Peyer's patch (tissue), 4 donors: Measurements from ENCODE around the gene POLR2B. TPM values are rescaled to one million over a fixed set of nuclear protein-coding genes. Genes with fewer than 3 reads are reported as not detected.
"Not testable (repeated sequence)": the region's sequence is repeated elsewhere in the genome, so short reads cannot be mapped to it uniquely, and the experiment has no call there.

Experiments used
- DNase-seq, 3 donors: peaks; one replicate each; pipeline ENCODE4 v3.0.0-alpha.2; 2017 to 2019
- H3K27ac ChIP-seq, 4 donors: fragments of 200-600 bp; sonication (generic); one replicate each; pipeline ENCODE4 v1.5.1; 2016 to 2019
- H3K27me3 ChIP-seq, 2 donors: fragments of 200-600 bp; sonication (generic); one replicate each; pipeline ENCODE4 v1.5.1; 2019
- H3K36me3 ChIP-seq, 3 donors: fragments of 200-600 bp; sonication (generic); one replicate each; pipeline ENCODE4 v1.5.1; 2016 to 2019
- H3K4me1 ChIP-seq, 4 donors: fragments of 200-600 bp; sonication (generic); one replicate each; pipeline ENCODE4 v1.5.1; 2016 to 2019
- H3K4me3 ChIP-seq, 4 donors: fragments of 200-600 bp; sonication (generic); 1 replicate in 3 of 4; 2 replicates in 1 of 4; pipeline ENCODE4 v1.5.1; 2016 to 2019; ENCODE audit warnings: mild to moderate bottlenecking in 1 of 4
- H3K9me3 ChIP-seq, 4 donors: fragments of 200-600 bp; sonication (generic); one replicate each; pipeline ENCODE4 v1.5.1; 2016 to 2019; ENCODE audit warnings: mild to moderate bottlenecking in 1 of 4
- POLR2A ChIP-seq, 2 donors: fragments of 450-650 bp; IDR thresholded peaks; one replicate each; pipeline ENCODE4 v1.5.1; 2017; ENCODE audit warnings: antibody characterized with exemption in 2 of 2, mild to moderate bottlenecking in 2 of 2, moderate library complexity in 2 of 2
- total RNA-seq, 4 donors: library from RNA; depleted of rRNA; stranded (reverse); fragments of >200 nt; gene quantifications; one replicate each; pipeline ENCODE4 v1.1.0, GENCODE V29; 2016
- TF ChIP-seq, protein P1 (sequence below), 6 experiments: fragments of 450-650 bp in 4 of 6; fragments of 200-600 bp in 2 of 6; sonication (generic) in 1 of 6; IDR thresholded peaks; one replicate each; pipeline ENCODE4 v1.5.1; 2017 to 2019; ENCODE audit warnings: antibody characterized with exemption in 6 of 6, mild to moderate bottlenecking in 3 of 6, moderate library complexity in 1 of 6

Gene POLR2B
- total RNA-seq, 4 donors from 2014 or later: 81.5 to 117 (median 87.3) TPM

DNA sequence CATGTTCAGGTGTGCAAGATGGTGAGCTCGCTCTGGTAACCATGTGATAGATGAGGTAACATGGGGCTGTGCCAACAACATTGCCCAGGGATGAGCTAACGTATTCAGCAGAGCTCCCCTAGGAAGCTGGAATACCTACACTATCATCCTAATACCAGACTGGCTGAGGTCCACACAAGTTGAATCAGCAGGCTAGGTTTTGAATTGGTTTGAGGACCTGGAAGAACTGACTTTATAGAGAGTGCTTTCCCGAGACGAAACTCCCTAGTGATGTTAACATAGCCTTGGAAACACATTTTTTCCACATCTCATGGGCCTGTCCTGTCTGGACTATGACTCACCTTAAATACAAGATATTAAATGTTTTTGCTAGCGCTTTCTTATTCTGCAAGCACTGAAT, 74.8 kb downstream of the POLR2B start:
- TF ChIP-seq, protein P1, sequence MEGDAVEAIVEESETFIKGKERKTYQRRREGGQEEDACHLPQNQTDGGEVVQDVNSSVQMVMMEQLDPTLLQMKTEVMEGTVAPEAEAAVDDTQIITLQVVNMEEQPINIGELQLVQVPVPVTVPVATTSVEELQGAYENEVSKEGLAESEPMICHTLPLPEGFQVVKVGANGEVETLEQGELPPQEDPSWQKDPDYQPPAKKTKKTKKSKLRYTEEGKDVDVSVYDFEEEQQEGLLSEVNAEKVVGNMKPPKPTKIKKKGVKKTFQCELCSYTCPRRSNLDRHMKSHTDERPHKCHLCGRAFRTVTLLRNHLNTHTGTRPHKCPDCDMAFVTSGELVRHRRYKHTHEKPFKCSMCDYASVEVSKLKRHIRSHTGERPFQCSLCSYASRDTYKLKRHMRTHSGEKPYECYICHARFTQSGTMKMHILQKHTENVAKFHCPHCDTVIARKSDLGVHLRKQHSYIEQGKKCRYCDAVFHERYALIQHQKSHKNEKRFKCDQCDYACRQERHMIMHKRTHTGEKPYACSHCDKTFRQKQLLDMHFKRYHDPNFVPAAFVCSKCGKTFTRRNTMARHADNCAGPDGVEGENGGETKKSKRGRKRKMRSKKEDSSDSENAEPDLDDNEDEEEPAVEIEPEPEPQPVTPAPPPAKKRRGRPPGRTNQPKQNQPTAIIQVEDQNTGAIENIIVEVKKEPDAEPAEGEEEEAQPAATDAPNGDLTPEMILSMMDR (IDR thresholded peaks at IDR 0.05): no peak
- TF ChIP-seq POLR2A (IDR thresholded peaks at IDR 0.05): no peak
- no peak for DNase-seq
- Histone ChIP-seq H3K27ac (no peak overlapping the region), H3K36me3 (no peaks in the 10 kb centered on the region), H3K9me3 (no peaks in the 10 kb centered on the region), H3K4me3 (no peak overlapping the region), H3K27me3 (no peaks in the 10 kb centered on the region), H3K4me1 (no peaks in the 10 kb centered on the region)

DNA sequence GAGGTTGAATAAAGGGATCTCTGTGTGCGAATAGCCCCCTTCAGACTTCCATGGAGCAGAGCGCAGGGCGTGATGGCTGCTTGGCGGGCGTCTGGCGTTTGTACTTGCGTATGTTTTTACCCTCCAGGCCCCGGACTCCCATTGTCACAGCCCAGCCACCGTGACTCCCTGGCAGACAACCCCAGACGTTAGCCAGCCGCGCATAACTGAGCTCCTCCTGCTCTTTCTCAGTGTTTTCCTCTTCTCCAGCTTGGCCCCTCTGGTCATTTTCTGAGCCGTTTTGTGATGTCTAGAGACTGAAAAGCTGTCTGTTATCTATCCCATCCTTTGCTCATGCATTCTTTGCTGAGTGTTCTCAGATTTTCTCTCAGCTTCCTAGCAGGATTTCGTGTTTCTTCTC, 77.2 kb downstream of the POLR2B start:
- no peak for DNase-seq
- no peaks in the 10 kb centered on the region for H3K27me3 ChIP-seq
- H3K27ac ChIP-seq: no peak overlapping the region
- TF ChIP-seq, protein P1 (IDR thresholded peaks at IDR 0.05): no peak
- no peak for TF ChIP-seq POLR2A (IDR thresholded peaks at IDR 0.05)
- no peaks in the 10 kb centered on the region for H3K4me1 ChIP-seq
- no peaks in the 10 kb centered on the region for H3K36me3 ChIP-seq
- no peaks in the 10 kb centered on the region for H3K9me3 ChIP-seq
- H3K4me3 ChIP-seq: no peak overlapping the region

DNA sequence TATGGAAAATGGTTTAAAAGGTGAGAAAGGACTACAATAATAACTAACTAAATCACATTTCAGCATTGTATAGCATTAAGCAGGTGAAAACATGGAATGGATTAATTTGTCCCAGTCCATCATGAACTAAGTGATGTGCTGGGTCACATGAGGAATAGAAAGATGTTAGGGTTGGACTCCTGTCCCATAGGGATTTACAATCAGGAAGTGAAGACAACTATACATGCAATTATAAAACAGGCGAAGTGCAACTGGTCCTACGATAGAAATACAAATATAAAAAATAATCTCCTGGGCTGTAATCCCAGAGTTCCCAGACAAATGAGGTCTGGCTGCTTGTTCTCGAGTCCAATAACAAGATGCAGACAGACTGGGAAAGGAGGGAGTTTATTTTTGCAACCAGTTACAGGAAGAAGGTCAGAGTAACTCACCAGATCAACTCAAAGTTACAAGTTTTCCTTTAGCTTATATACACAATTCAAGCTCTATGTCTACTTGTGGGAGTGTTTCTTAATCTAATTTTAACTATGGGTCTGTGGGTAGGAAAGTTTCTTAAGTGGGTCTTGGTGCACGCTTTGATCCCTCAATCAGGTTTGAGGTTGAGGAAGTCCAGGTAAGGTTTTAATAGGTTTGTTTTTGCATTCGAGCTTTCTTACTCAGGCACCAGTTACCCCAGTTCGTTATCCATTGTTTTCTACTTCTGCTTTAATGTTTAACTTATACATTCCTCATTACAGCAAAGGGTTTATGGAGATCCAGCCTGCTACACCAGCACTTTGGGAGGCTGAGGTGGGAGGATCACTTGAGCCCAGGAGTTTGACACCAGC, 81.4 kb downstream of the POLR2B start:
- Histone ChIP-seq H3K36me3 (no peaks in the 10 kb centered on the region), H3K4me1 (peaks cover 0 to 5% (median 0%) of the 10 kb centered on the region in 4 donors), H3K4me3 (no peak overlapping the region), H3K27me3 (no peaks in the 10 kb centered on the region), H3K9me3 (no peaks in the 10 kb centered on the region), H3K27ac (peak overlapping the region in 1 of 4 donors; percentile 12)
- no peak for TF ChIP-seq POLR2A (IDR thresholded peaks at IDR 0.05)
- TF ChIP-seq, protein P1 (IDR thresholded peaks at IDR 0.05): no peak
- no peak for DNase-seq

DNA sequence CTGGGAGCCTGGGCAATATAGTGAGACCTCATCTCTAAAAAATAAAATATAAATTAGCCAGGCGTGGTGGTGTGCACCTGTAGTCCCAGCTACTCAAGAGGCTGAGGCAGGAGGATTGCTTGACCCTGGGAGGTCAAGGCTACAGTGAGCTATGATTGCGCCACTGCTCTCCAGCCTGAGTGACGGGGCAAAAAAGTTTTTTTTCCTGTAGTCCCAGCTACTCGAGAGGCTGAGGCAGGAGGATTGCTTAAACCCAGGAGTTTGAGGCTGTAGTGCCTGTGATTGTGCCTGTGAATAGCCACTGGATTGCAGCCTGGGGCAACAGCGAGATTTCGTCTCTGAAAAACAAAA, 82.0 kb downstream of the POLR2B start:
- not testable (repeated sequence) for H3K27me3 ChIP-seq, H3K4me1 ChIP-seq, H3K9me3 ChIP-seq, DNase-seq, H3K36me3 ChIP-seq, H3K4me3 ChIP-seq
- peak overlapping the region in 1 of 4 donors; percentile 12 for H3K27ac ChIP-seq

DNA sequence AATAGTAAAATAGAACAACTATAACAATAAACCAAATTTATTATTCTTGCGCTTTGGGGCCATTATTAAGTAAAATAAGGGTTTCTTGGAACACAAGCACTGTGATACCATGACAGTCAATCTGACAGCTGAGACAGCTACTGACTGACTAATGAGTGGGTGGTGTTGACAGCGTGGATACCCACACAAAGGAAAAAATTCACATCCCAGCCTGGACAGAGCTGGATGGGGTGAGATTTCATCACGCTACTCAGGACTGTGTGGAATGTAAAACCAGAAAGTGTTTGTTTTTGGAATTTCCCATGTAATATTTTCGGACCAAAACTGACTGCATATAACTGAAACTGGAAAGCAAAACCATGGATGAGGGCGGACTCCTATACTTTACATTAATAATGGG, 82.7 kb downstream of the POLR2B start:
- TF ChIP-seq, protein P1 (IDR thresholded peaks at IDR 0.05): no peak
- TF ChIP-seq POLR2A (IDR thresholded peaks at IDR 0.05): no peak
- DNase-seq: no peak
- H3K9me3 ChIP-seq: no peaks in the 10 kb centered on the region
- H3K4me3 ChIP-seq: no peak overlapping the region
- no peaks in the 10 kb centered on the region for H3K36me3 ChIP-seq
- peaks cover 0 to 15% (median 0%) of the 10 kb centered on the region in 4 donors for H3K4me1 ChIP-seq
- no peak overlapping the region for H3K27ac ChIP-seq
- H3K27me3 ChIP-seq: no peaks in the 10 kb centered on the region

DNA sequence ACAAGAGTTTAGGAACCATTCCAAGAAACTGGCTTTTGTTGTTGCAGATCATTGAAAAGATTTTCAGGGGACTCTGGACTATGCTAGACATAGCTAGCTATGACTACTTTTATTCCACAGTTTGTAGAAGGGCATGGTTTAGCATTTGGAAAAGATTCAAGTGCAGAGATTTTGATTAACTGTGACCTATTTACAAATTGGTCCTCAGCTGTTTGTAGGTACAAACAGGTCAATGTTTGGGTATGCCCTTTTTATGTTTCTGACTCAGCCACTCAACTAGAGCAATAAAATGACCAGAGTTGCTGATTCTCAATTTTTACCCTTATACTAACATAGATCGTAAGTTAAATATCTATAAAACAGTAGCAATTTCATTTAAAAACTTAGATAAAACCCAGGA, 84.8 kb downstream of the POLR2B start:
- Histone ChIP-seq H3K27ac (no peak overlapping the region), H3K4me3 (no peak overlapping the region), H3K27me3 (no peaks in the 10 kb centered on the region), H3K4me1 (peaks cover 0 to 15% (median 0%) of the 10 kb centered on the region in 4 donors), H3K36me3 (no peaks in the 10 kb centered on the region), H3K9me3 (no peaks in the 10 kb centered on the region)
- TF ChIP-seq POLR2A (IDR thresholded peaks at IDR 0.05): no peak
- TF ChIP-seq, protein P1 (IDR thresholded peaks at IDR 0.05): no peak
- no peak for DNase-seq
